GM19239 (cell line): ENCODE data around the gene PIP5K1C.

Source experiments
- DNase-seq: peaks from one replicate; pipeline ENCODE4 v3.0.0; 2011; ENCODE audit warnings: low spot score; ENCODE audit not compliant: insufficient read length
- FAIRE-seq: peaks from 2 replicates; lab custom pipeline; 2011; peaks lifted over from hg19 to GRCh38; lab: Jason Lieb, UNC

Gene PIP5K1C

DNA sequence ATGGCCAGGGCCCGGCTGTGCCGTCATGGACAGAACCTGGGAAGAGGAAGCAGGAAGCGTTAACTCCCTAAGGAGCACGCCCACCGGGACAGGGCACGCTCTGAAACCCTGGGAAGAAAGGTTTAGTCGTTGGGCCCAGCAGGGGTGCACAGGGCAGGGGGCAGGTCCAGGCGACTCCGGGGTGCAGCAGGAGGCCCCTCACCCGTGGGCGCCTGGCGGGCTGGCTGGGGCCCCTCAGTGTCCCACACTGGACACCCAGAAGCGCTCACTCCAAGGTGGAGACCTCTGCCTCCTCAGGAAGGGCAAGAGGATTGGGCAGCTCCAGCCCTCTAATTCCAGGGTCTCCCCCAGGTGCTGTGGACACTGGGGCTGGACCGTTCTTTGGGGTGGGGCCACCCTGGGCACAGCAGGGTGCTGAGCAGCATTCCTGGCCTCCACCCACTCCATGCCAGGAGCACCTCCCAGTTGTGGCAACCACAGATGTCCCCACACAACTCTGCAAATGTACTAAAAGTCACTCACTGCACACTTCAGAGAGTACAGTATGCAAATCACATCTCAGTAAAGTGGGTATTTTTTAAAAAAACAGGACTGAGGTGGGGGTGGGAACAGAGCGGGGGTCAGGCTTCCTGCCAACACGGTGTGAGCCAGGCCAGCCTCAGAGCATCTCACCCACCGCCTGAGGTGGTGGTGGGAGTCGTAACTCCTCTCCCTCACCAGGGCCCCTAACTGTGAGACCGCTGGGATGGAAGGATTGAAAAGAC is 35.2 kb downstream of the PIP5K1C start:
- FAIRE-seq: peak; percentile 82

DNA sequence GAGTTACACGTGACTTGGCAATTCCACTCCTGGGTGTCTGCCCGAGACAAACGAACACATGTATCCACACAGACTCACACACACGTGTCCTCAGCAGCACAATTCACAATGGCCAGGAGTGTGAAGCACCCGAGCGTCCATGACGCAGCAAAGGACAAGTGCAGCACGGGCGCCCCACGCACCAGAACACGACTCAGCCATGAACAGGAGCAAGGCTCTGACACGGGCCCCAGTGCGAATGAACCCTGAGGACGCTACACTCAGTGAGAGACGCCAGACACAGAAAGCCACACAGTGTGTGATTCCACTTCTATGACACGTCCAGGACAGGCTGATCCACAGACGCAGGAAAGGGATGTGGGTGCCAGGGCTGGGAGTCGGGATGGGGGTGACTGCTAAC is 36.4 kb downstream of the PIP5K1C start:
- FAIRE-seq (no peak), DNase-seq (no peak)

More for the DNA sequence above, 35.2 kb downstream of the PIP5K1C start:
- no peak for DNase-seq

DNA sequence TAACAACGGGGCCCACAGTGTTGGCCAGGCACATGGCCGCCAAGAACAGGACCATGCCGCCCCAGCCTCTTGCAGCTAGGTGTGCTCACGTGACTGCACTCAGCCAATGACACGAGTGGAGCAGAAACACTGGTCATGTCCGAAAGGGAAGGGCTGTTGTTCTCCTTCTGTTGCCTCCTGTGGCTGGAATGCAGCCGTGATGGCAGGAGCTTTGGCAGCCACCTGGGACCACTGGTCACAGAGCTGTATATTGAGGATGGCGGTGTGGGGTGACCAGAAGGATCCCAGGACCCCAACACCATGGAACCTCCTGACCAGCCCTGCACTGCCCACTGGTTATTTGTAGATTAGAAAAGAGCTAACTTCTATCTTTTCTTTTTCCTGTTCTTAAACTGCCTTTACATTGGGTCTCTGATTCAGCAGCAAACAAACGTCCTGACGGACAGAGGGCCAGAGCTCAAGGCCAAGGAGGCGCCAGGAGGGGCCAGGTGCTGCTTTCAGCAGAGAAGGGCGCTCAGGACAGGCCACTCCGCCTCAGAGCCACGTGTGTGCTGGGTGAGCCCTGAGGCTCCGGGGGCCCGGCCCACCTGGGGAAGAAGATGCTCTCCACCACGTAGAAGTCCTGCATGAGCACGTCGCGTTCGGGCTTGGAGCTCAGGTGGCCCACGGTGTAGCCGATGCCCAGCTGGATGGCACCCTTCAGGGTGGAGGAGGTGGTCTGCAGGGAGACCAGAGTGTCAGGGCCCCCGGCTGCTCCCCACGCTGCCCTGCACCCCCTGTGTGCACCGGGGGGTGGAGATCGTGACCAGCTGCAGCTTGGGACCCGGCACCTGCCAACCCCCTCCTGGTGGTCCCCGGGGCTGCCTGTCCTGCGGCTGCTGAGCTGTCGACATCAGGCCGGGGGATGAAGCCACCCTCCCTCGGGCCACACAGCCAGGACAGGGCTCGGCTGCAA is 38.7 kb downstream of the PIP5K1C start:
- no peak for FAIRE-seq
- no peak for DNase-seq

DNA sequence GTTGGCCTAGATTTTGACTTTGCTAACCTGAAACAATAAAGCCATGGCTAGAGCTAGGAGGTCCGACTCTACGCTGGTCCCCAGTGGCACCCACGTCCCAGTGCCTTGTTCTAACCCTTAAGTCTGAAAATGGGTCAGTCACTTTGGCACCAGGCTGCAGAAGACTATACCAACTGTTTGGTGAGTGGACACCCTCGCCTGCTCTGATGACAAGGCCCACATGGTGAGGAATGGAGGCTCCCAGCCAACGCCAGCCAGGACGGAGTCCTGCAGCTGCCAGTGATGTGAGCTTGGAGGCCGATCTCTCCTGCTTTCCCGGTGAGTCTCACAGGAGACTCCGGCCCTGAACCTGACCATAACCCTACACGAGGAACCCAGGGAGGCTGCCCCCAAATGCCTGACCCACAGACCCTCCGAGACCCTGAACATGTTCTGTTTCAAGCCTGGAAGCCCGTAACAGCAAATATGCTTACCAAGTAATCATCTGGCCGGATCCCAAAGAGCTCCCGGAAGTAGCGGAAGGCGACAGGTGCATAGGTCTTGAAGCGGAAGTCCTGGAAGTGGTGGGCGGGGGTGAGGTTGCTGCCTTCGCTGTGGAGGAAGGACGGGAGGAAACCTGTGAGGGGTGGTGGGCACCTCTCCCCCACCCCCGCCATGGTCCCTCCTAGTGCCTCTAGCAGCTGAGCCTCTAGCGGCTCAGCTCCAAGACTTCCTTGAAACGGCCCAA is 39.6 kb downstream of the PIP5K1C start:
- no peak for FAIRE-seq
- DNase-seq: no peak

DNA sequence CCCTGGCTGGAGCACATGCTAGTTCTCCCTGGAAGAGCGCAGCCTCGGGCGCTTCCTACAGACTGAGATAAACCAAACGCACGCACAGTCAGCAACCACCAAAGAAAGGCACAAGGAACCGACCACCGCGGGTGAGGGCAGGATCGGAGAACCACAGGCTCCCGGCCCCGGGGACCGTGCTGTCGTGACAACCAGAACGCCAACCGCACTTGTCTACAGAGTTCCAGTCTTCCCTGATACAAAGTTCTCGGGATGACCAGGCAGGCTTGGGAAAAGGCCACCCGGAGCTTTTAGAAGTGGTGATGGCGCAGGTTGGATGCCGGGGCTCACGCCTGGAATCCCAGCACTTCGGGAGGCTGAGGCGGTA is 40.5 kb downstream of the PIP5K1C start:
- no peak for DNase-seq
- no peak for FAIRE-seq

DNA sequence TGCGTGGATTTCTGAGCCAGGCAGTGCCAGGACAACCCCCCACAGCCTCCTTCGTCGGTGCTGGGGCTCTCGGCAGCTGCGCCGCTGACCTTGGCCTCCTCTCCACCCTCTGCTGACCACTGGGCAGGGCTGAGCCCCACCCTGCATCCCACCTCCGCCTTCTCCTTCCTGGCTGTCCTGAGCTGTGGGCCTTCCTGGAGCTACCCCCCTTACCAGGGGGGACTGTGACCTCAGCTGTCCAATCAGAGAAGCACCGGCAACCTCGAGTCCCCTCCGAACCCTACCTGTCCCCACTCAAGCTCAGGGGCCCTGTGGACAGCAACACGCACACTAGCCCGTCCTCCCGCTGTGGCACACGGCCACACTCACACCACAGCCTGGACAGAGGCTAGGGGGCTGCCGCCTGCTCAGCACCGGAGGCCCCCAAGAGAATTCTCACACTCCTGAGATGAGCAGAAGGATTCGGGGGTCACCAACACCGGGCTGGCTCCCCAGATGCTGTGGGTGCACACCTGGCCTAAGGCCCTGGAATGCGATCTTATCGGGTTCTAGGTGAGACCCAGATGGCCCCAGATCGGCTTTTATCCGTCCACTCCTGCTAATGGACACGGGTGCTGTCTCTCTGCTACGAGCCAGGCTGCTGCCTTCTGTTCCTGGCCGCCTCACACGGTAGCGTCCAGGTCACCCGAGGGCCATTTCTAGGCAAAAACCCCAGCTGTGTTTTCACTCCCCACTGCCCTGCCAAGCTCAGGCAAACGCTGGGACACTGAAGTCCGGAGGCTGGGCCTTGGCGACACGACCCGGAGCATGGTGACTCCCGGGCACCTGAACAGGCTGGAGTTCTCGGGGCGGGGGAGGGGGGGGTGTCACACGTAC is 41.2 kb downstream of the PIP5K1C start:
- FAIRE-seq (no peak), DNase-seq (no peak)

DNA sequence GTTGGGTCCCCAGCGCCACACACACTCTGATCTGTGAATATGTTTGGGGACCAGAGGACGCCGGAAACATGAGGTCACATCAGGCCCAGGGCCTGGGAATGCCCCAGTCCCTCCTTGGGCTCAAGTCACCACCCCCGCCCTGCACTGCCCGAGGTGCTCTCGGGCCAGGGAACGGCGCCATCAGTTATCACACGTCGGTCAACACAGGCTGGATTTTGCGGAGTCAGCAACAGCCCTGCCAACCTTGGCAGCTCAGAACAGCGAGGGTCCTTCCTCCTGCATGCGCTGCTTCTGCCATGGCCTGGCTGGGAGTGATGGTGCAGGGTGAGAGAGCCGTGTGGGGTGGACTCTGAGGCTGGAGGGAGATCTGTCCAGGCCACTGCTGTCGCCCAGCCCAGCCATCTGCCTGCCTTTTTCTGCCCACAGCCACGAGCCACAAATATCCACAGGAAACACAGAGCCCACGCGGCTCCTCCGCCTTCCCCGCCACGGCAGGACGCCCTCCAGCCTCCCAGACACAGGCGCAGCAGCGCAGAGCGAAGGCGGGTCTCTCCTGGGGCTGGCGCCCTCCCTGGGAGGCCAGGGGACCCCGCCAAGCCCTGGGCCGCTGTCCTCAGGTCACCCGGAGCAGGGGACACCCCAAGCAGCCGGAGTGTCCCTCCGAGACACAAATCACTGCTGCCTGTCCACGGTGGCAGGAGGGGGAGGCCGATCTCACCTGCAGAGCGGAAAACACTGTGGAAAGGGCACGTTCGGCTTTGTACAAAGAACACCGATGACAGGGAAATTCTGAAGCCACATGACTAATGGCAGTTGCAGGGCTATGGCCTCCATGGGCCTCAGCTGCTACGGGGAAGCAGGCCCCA is 42.0 kb downstream of the PIP5K1C start:
- DNase-seq (no peak), FAIRE-seq (no peak)

DNA sequence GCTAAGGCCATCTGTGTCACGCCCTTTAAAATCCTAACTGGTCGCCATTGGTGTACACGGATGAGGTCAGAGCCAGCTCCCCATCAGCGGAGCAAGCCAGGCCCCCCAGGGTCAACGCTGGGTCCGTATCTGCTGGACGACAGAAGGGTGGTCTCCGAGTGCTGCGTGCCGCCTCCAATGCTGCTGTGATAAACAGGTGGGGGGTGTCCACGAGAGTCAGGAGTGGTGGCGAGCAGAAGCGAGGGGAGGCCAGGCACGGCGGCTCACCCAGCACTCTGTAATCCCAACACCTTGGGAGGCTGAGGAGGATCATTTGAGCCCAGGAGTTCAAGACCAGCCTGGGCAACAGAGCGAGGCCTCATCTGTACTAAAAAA is 42.9 kb downstream of the PIP5K1C start:
- no peak for DNase-seq
- FAIRE-seq: no peak

DNA sequence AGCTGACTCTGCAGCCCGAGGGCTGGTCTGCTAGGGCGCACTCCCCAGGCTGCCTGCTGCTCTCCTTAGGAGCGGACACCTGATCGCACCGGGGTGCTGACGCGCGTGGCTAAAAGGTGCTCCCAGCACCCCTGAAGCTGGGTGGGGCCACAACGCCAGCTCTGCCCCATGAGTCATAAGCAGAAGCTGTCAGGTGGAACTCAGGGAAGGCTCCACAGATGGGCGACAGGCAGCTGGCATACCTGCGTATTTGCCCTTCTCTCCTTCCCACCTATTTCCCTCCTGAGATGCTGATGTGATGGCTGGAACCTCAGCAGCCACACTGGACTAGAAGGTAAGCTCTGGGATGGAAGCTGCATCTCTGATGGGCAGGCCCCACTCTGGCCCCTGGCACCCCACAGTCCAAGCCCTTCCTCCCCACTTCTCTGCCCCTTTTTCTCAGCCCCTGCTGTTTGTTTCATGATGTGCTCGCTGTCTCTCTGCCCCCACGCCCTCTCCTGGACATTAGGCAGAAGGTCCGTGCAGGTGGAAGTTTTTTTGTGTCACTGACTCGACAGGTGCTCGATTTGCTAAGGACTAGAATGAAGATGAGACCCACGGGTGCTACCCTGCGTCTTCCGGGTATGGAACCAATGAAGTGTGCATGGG is 43.4 kb downstream of the PIP5K1C start:
- DNase-seq (no peak), FAIRE-seq (no peak)

DNA sequence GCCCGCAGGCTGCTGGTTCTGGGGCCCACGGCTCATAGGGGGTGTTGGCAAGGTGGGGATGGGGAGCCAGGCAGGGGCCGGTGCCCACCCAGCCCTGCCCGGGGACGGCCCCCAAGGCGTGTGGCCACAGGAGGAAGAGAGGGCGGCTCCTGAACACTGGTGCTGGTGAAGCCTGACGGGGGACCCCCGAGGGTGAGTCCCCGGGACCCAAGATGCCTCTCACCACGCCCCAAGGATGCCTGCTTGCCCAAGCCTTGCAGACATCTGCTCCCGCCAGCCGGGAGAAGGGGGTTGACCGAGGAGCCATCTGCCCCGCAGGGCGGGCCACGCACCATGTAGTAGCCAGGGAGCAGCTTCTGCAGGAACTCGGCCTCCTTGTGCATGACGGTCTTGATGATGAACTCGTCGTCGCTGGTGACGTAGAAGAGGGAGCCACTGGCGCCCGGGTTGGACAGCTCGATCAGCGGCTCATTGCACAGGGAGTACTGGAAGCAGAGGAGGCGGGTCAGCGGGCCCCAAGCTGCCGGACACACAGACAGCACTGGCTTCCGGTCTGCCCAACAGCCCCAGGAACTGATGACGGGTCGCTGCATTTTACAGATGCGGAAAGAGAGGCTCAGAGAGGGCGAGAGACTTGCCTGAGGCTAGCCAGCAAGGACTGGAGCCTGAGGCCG is 44.1 kb downstream of the PIP5K1C start:
- DNase-seq (no peak), FAIRE-seq (no peak)

DNA sequence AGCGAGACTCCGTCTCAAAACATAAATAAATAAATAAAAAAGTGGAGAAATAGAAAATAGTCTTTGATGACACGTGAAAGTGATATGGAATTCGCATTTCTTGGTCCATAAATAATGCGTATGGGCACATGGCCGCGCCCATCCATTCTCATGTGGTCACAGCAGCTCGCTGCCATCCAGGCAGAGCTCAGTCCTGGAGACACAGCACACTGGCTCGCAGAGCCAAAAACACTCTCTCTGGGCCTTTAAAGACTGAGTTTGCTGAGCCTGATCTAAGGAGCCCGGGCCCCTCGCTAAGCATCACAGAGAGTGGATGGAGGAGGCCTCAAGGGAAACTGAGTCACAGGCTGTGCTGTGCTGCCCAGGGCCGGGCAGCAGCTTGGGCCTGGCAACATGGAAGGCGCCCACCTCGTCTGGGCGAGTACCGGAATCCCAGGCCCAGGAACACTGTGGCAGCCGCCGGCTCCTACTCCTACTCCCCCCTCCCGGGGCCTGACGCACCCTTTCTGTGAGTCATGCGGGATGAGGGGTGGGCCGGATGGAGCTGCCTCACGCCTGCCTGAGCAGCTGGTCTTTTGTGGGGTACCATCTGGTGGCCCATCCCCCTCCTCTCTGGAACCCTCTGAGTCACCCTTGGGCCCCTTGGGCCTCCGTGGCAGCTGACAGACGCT is 44.7 kb downstream of the PIP5K1C start:
- DNase-seq (no peak), FAIRE-seq (no peak)

DNA sequence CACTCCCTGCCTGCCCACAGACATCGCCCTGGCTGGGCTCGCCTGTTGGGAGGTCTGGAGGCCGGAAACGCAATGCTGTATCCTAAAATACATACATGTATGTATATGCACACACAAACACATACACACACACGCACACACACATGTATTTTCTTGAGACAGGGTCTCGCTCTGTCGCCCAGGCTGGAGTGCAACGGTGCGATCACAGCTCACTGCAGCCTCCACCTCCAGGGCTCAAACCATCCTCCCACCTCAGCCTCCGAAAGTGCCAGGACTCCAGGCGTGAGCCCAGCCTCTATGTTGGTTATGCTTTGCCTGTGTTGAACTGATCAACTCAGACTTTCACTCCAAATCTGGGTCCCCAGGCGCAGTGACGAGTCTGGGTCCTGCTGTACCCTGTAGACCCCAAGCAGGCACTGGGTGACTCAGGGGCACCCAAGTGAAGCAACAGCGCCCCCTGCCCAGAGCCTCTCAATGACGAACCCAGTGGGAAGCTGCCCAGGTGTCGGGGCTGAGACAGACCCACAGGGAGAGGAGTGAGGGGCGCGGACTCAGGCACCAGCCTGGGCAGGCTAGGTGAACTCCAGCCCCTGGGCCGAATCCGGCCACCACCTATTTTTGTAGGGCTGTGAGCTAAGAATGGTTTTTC is 46.3 kb downstream of the PIP5K1C start:
- no peak for FAIRE-seq
- no peak for DNase-seq

DNA sequence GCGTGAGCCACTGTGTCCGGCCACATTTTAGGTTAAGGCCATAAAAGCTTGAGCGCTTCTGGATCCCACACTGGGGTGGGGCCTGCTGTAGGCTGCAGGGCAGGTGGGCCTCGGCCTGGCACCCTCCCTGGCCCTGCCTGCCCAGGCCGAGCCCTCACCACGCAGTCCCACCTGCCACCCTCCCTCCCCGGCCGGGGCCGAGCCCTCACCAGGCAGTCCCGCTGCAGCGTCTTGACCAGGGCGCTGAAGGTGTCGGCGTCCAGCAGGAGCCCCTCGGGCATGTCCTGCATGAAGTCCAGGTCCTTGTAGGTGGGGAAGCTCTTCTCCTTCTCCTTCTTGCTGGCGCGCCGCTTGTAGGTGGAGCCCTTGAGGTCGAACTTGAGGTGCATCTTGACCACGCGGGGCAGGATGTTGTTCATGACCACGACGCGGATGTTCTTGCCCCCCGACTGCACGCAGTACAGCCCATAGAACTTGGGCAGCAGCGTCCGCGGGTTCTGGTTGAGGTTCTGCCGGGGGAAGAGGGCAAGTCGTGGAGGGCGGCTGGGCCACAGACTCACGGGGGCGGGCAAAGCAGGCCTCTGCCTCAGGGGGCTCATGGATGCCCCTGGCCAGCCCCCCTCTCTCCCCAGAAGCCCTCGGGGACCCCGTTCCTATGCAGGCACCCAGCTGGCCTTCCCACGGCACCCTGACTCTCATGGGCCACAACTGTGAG is 47.0 kb downstream of the PIP5K1C start:
- FAIRE-seq: no peak
- DNase-seq: no peak

DNA sequence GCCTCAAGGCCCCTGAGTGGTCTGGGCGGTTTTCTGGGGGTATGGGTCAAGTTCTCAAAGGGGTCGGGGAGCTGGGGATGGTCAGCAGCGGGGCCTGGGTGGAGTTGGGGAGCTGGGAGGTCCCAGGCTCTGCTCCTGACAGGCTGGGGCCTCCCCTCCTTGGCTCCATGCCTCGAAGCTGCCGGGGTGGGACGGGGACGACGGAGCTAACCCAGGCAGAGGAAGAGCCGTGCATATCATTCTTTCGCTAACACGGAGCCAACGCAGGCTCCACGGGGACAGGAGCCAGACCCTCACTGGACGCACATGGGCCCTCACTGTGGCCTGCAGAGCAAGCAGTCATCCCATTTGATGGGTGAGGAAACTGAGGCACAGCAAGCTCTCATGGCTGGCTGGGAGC is 47.8 kb downstream of the PIP5K1C start:
- DNase-seq: no peak
- FAIRE-seq: no peak

DNA sequence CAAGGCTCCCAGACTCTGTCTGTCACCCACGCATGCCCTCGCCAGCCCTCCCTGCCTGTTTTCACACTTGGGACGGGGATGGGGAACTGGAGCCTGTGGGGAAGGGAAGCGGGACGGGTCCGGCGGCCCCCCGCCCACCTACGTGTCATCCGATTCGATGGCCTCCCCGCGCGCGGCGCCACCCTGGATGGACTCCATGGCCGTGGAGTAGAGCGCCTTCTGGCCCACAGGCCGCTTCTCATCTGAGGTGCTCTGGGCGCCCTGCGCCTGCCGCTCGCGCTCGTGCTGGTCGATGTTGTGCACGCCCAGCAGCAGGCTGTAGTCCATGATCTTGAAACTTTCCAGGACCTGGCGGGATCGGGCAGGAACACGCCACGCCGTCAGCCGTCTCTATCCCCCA is 48.6 kb downstream of the PIP5K1C start:
- DNase-seq: no peak
- no peak for FAIRE-seq

DNA sequence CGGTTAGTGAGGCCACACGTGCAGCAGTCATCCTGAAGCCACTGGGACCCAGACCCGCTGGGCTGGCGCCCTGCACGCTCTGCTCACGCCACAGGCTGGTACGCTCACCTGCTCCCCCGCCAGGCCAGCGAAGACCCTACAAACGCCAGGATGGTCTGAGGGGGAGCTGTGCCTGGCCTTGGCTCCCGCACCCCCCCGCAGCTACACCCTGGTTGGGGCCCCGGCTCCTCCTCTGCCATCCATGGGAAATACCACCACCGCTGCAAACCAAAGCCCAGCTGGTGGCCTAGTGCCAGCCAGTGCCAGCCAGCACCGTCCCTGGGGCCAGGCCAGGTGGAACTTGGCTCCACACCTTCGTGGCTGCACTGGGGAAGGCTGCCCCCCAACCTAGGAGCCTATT is 50.4 kb downstream of the PIP5K1C start:
- DNase-seq: no peak
- no peak for FAIRE-seq
